ENCODE results near the gene DOCK6. TPM values are rescaled to one million over a fixed set of nuclear protein-coding genes. Genes with fewer than 3 reads are reported as not detected.

The DOCK6 gene
- total and polyA plus RNA-seq, 8 donors: 65.6 to 111 (median 79.1) TPM

GRCh38 chr19:11278670-11279069, 16.3 kb upstream of the DOCK6 start:
- ATAC-seq: no peak
- no peak overlapping the region for H3K27ac ChIP-seq
- intact Hi-C loops (cut with DNase I): no loop called here
- no peak for DNase-seq
- H3K27me3 ChIP-seq: peaks cover 0 to 52% of the 10 kb centered on the region in 2 donors
- no peaks in the 10 kb centered on the region for H3K9me3 ChIP-seq
- peaks cover 0 to 14% of the 10 kb centered on the region in 2 donors for H3K4me1 ChIP-seq
- no peak for TF ChIP-seq CTCF (IDR thresholded peaks at IDR 0.05)
- H3K36me3 ChIP-seq: no peaks in the 10 kb centered on the region
- no peak overlapping the region for H3K4me3 ChIP-seq

GRCh38 chr19:11274533-11275086, 12.3 kb upstream of the DOCK6 start:
- Histone ChIP-seq H3K27ac (no peak overlapping the region), H3K36me3 (no peaks in the 10 kb centered on the region), H3K4me1 (peaks cover 0 to 8% of the 10 kb centered on the region in 2 donors), H3K27me3 (peaks cover 0 to 29% of the 10 kb centered on the region in 2 donors), H3K4me3 (no peak overlapping the region), H3K9me3 (no peaks in the 10 kb centered on the region)
- intact Hi-C loops (cut with DNase I): no loop called here
- no peak for TF ChIP-seq CTCF (IDR thresholded peaks at IDR 0.05)
- no peak for ATAC-seq
- DNase-seq: no peak

GRCh38 chr19:11273989-11274388, 11.7 kb upstream of the DOCK6 start:
- Histone ChIP-seq H3K27ac (no peak overlapping the region), H3K4me1 (peaks cover 0 to 2% of the 10 kb centered on the region in 2 donors), H3K4me3 (no peak overlapping the region), H3K36me3 (no peaks in the 10 kb centered on the region), H3K9me3 (no peaks in the 10 kb centered on the region), H3K27me3 (peaks cover 0 to 33% of the 10 kb centered on the region in 2 donors)
- intact Hi-C loops (cut with DNase I): no loop called here
- ATAC-seq (no peak), DNase-seq (no peak)
- TF ChIP-seq CTCF (IDR thresholded peaks at IDR 0.05): no peak

GRCh38 chr19:11273296-11273695, 11.0 kb upstream of the DOCK6 start:
- intact Hi-C loops (cut with DNase I): no loop called here
- no peaks in the 10 kb centered on the region for H3K36me3 ChIP-seq
- no peak overlapping the region for H3K4me3 ChIP-seq
- TF ChIP-seq CTCF (IDR thresholded peaks at IDR 0.05): no peak
- no peak overlapping the region for H3K27ac ChIP-seq
- no peak for DNase-seq
- no peaks in the 10 kb centered on the region for H3K9me3 ChIP-seq
- peaks cover 0 to 31% of the 10 kb centered on the region in 2 donors for H3K27me3 ChIP-seq
- H3K4me1 ChIP-seq: no peaks in the 10 kb centered on the region
- ATAC-seq: no peak

- peaks cover 3 to 16% of the 10 kb centered on the region in 2 donors for H3K4me1 ChIP-seq
- ATAC-seq: no peak
- peak overlapping the region; percentile 55 to 77 for H3K27ac ChIP-seq
- no peaks in the 10 kb centered on the region for H3K36me3 ChIP-seq
- H3K4me3 ChIP-seq: no peak overlapping the region
- intact Hi-C loops (cut with DNase I): no loop called here
- TF ChIP-seq CTCF (IDR thresholded peaks at IDR 0.05): no peak
- no peak for DNase-seq
- peaks cover 0 to 12% of the 10 kb centered on the region in 2 donors for H3K27me3 ChIP-seq
- no peaks in the 10 kb centered on the region for H3K9me3 ChIP-seq
Measured at GRCh38 chr19:11269408-11269807, 7.1 kb upstream of the DOCK6 start.
